RCC 7860 (cell line): ENCODE results near the gene UBAC1.
A peak's percentile ranks its signal among the peaks of the same experiment; 100 is the strongest.
"Not testable (repeated sequence)": the region's sequence is repeated elsewhere in the genome, so short reads cannot be mapped to it uniquely, and the experiment has no call there.

Experiments
- DNase-seq: peaks from one replicate; pipeline ENCODE4 v3.0.0-alpha.2; 2015; ENCODE audit warnings: low spot score
- FAIRE-seq: peaks from 2 replicates; lab custom pipeline; 2012; peaks lifted over from hg19 to GRCh38; lab: Jason Lieb, UNC

Gene UBAC1

DNA sequence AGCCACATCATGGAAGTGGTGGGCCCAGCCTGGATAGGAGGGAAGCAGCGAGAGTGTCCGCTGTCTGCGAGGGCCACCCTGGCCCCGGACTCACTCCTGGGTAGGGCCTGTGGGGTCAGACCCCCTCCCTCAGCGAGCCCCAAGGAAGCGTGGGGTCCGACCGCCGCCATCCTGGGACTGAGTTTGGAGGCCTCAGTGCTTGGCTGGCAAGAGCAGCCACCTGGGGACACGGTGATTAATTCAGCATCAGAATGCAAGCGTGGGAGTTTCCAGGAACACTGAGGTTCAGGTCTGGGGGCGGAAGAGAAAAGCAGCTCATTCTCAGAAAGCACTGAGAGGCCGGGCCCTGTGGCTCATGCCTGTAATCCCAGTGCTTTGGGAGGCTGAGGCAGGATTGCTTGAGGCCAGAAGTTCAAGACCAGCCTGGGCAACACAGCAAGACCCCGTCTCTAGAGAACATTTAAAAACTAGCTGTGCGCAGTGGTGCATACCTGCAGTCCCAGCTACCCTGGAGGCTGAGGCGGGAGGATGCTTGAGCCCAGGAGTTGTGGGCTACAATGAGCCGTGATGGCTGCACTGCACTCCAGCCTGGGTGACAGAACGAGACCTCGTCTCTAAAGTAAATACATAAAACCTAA, 35.6 kb downstream of the UBAC1 start:
- FAIRE-seq, result no peak
- DNase-seq, result no peak

DNA sequence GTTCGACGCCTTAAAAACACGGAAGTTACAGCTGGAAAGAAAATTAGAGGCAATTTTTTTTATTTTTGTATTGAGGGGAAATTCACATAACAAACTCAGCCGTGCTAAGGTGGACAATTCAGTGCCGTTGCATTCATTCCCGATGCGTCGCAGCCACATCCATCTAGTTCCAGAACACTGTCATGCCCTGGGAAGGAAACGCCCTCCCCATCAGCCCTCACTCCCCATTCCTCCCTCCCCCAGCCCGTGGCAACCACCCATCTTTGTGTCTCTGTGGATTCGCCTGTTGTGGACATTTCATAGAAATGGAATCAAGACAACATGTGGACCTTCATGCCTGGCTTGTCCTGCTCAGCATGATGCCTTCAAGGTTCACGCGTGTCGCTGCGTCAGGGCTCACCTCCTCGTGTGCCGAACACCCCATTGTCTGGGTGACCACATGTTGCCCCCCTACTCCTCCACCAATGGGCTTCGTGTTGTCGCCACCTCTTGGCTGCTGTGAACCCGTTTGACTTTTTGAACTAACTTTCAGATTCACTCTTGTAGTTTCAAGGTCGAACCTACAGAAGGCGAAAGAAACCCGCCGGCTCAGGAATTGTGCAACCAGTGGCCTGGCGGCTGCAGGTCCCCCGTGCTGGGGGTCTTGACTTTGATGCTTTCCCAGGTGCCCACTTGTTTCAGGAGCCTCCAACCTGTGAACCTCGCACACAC, 36.4 kb downstream of the UBAC1 start:
- FAIRE-seq (no peak), DNase-seq (no peak)

DNA sequence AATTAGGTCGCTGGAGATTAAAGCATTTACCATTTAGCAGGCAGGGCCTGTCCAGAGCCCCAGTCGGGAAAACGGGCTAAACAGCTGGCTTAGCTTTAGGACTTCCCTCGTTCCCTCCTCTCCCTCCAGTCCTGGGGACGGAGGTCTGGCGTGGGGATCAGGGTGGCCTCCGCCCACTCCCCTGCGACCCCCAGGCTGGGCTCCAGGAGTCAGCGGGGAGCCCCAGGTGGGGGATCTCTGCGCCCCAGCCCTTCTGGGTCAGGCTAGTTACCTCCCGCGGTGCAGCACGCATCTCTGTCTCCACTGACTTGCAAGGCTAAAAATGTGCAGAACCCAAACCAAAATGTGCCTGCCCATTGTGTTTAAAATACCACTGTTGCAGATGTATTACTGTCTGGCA, 37.7 kb downstream of the UBAC1 start:
- no peak for DNase-seq
- no peak for FAIRE-seq

DNA sequence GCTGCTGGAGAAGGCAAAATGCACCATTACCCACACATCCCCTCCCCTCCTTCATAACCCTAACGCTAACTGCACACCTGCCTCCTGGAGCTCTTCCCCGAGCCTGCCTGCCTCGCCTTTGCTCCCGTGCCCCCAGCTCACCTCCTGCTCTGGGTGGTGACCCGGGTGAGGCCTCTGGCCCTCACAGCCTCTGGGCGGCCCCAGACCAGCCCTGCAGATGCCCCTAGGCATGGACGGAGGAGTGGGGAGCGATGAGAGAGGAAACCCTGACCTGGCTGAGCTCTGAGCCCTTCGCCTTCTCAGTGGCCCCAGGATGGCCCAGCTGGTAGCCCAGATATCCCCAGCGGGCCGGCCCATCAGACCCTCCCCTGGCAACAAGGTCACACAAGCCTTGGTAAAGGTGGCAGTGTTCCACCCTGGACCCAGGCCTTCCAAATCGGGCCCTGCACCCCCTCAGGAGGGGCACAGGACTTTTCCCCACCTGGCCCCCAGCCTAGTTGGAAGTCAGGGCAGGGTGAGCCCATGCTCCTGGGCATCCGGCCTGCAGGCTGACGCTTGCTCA, 39.3 kb downstream of the UBAC1 start:
- FAIRE-seq, result no peak
- no peak for DNase-seq

DNA sequence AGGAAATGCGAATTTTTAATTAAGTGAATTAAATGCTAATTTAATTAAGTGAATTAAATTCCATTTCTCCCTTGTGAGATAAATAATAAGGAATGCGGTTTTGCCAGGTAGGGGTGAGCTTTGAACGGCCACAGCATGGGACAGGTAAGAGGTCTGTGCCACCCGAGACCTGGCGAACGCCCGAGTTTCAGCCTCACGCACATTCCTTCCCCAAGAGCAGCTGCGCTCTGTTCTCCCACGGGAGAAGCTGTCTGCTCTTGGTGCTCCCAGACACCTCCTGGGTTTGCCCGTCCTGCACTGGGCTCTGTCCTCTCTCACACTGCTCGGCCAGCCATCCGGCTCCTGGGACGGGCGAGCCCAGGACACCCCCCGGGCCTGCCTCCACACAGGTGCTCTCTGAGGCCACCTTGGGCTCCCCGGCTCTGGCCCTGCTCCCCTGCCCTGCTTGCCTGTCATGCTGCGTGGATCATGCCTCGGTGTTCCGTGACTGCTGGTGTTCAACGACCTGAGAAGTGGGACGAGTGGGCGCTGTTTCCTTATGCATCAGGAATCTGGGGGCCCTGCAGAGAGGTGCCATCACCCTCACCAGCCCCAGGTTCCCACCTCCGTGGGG, 40.1 kb downstream of the UBAC1 start:
- DNase-seq (no peak), FAIRE-seq (no peak)

DNA sequence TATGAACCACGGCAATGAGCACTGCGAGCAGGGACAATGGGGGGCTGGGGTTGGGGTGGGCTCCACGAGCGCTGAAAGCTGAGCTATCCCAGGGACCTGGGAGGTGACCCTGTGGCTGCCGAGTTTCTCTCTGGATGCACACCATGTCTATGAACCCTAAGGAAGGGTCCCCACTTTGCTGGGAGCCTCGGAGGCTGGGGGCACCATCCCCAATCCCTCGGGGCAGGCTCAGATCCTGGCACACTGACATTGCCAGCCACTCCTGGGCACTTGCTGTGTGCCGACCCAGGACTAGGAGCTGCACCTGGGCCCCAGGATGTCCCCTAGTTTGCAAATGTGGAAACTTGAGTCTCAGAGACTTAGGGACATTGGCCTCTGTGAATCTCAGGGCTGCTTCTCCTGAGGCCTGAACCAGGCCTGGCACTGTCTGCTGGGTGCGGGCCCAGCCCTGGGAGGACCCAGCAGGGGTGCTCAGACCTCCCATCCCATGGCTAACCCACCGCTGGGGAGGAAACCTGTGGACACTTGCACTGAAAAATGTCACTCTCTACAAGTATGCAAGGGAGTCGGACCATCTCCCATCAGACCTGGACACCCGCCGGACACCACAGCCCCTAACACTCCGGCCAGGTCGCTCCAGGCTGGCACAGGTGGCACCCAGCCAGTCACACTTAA, 40.8 kb downstream of the UBAC1 start:
- FAIRE-seq (no peak), DNase-seq (no peak)

DNA sequence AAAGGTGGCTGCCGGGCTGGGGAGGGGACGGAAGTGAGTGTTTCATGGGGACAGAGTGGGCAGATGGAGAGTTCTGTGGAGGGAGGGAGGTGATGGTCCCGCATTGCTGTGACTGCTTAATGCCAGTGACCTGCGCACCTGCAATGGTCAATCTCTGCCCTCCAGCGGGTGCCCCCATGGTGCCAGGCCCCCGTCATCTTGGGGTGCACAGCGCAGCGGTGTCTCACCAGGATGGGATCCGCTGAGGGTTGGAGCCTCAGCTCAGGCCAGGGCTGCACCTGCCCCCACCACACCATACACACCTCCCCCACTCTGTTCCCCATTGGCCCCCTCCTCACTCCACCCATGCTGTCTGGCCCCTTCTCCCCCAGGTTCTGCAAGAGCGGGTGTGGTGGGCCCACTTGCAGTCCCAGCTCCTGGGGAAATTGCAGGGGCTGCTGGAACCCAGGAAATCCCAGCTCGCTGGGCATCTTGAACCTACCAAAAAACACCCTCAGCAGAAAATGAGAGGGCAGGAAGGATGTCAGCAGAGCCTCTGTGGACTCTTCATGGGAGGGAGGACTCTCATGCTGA, 41.8 kb downstream of the UBAC1 start:
- no peak for DNase-seq
- FAIRE-seq, result no peak

DNA sequence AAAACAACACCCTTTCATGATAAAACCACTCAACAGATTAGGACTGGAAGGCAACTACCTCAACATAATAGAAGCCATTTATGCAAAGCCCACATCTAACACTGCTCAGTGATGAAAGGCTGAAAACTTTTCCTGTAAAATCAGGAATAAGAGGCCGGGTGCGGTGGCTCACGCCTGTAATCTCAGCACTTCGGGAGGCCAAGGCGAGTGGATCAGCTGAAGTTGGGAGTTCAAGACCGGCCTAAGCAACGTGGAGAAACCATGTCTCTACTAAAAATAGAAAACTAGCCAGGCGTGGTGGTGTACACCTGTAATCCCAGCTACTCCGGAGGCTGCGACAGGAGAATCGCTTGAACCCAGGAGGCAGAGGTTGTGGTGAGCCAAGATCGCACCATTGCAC, 44.9 kb downstream of the UBAC1 start:
- DNase-seq, FAIRE-seq: not testable (repeated sequence)

DNA sequence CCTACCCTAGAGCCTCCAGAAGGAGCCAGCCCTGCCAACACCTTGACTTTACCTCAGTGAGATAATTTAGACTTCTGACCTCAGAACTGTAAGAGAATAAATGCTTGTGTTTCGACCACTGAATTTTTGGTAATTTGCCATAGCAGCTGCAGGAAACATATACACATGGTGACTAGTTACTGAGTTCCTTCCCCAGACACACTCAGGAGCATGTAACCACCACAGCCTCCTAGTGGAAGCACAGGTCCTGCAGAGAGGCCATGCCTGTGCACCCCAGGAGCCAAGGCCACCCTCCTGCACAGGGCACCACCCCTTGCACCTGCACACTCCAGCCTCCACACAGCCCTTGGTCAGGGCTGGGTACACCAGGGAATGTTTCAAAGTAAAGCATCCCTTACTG, 46.3 kb downstream of the UBAC1 start:
- DNase-seq (no peak), FAIRE-seq (no peak)

DNA sequence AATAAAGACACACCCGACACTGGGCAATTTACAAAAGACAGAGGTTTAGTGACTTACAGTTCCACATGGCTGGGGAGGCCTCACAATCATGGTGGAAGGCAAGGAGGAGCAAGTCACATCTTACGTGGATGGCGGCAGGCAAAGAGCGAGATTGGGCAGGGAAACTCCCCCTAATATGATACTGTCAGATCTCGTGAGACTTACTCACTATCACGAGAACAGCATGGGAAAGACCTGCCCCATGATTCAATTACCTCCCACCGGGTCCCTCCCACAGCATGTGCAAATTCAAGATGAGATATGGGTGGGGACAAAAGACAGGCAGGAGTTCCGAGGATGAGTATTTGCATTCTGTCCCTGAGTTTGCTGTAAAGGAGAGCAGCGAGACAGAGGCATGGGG, 49.9 kb downstream of the UBAC1 start:
- not testable (repeated sequence) for FAIRE-seq, DNase-seq

DNA sequence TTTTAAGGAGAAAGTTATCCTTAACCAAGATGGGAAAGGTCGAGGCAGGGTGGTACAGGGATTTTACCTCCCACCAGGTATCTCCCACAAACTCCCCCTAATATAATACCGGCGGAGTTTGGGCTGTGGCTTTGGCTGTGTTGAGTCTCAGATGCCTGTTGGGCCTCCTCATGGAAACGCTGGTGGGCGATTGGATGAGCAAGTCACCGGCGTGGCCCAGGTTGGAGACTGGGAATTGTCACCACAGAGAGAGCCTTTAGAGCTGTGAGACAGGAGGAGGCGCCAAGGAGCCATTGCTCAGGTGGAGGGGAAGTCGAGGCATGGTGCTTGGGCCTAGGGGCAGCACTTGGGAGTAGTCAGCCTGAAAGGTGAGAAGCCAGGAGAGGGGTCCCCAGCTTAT, 50.4 kb downstream of the UBAC1 start:
- FAIRE-seq (no peak), DNase-seq (no peak)

DNA sequence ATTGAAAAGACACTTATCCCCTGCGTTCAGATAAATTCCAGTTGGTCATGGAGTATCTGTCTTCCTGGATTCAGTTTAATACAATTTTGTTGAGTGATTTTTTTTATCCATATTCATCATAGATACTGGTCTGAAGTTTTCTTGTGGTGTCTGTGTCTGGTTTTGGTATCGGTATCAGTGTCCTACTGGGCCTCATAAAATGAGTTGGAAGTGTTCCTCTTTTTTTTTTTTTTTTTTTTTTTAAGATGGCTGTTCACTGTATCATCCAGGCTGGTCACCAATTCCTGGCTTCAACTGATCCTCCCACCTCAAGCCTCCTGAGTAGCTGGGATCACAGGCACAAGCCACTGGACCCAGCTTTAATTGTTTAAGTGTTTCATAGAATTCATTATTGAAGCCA, 51.0 kb downstream of the UBAC1 start:
- FAIRE-seq, result no peak
- no peak for DNase-seq

DNA sequence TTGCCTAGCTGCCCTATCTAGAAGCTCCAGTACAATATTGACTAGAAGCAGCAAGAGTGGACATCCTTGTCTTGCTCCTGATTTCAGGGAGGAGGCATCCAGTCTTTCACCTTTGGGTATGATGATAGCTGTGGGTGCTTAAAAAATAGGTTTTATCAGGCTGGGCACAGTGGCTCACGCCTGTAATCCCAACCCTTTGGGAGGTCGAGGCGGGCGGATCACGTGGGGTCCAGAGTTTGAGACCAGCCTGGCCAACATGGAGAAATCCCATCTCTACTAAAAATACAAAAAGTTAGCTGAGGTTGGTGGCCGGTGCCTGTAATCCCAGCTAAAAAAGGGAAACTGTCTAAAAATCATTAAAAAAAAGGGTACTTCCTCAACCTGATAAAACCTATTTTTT, 51.8 kb downstream of the UBAC1 start:
- FAIRE-seq (no peak), DNase-seq (no peak)

DNA sequence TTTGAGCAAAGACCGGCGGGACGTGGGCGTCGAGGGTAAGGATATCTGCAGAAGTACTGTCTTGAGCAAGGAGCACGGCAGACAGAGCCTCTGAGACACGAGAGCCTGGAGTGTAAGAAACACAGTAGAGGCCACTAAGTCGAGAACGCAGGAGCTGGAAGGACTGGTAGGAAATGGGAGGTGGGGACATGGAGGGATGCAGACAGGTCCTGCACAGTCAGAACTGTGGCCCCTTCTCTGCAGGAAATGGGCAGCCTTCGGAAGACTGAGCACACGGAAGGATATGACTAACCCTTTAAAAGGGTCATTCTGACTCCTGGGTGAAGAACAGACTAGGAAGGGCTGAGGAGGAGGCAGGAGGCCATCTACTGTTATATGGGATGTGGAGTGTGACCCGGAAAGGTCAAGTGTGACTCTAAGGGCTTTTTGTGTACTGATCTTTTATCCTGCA, 52.4 kb downstream of the UBAC1 start:
- DNase-seq, result peak; percentile 84
- peak; percentile 57 for FAIRE-seq

DNA sequence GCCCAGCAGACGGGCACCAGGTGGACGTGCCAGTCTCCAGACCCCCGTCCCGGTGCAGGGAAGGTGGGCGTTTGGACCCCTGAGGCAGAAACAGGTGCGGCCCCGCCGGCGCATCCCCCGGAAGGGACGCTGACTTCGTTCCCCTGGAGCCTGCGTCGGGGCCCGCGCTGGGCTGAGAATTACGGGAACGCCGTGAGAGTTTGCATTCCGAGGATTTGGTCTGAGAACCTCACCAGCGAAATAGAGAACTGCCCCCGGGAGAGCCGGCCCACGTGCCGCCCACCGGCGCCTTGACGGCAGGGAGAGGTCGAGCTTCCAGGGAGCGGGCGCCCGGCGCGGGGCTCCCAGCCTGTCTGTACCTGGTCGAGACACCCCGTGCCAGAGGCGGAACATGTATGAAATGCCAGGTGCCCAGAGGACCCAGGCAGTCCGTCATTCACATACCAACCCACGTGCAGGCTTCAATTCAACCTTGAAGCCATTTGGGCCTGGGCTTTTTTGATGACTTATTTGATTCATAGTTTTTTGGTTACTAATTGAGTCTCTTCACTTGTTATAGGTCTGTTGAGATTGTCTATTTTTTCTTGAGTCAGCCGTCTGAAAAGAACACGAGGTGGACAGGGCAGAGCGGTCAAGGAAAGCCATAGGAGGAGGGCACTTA, 53.0 kb downstream of the UBAC1 start:
- FAIRE-seq (no peak), DNase-seq (peak; percentile 45)

DNA sequence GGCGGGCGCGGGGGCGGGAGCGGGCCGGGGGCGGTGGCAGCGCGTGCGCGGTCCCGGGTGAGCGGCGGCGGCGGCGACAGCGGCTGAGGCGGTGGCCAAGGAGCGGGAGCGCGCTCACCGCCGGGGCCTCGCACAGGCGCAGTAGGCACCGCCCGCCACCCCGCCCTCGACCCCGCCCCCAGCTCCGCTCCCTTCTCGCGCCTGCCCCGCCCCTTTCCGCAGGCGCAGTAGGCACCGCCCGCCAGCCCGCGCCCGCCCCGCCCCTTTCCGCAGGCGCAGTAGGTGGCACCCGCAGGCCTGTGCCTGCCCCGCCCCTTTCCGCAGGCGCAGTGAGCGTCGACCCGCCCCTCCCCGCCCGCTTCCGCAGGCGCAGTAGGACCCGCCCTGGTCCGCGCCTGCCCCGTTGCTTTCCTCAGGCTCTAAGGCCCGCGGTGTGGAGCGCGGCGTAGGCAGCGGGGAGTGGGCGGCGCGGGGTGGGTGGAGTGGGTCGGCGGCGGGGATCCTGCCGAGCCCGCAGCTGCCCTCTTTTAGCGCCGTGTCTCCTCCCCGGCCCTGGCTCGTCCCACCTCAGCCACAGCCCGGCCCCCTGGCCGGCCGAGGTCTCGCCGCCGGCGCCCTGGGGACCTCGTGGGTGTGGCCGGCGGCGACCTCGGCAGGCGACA, 53.6 kb downstream of the UBAC1 start, which contains the start of gene CAMSAP1:
Gene CAMSAP1 (minus strand): TSS at position 116 of the 662 bp plus-strand sequence. CDS start 387 bp downstream, outside the sequence.
- DNase-seq (peak; percentile 89), FAIRE-seq (no peak)

DNA sequence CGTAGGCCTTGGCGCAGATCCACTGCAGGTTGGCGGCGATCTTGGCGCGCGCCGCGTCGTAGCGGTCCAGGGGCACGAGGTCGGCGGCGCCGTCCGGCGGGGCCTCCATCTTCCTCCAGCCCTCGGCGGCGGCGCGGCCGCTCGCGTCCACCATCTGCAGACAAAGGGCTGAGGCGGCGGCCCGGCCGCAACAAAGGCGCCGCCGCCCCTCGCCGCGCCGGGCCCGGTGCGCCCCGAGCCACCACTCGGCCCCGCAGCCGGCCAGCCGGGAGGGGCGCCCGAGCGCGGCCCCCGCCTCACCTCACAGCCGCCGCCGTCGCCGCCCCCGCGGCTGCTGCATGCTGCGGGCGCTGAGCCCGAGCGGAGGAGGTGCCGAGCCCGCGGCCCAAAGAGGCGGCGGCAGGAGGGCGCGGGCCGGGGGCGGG, 54.2 kb downstream of the UBAC1 start:
- DNase-seq, result no peak
- no peak for FAIRE-seq

DNA sequence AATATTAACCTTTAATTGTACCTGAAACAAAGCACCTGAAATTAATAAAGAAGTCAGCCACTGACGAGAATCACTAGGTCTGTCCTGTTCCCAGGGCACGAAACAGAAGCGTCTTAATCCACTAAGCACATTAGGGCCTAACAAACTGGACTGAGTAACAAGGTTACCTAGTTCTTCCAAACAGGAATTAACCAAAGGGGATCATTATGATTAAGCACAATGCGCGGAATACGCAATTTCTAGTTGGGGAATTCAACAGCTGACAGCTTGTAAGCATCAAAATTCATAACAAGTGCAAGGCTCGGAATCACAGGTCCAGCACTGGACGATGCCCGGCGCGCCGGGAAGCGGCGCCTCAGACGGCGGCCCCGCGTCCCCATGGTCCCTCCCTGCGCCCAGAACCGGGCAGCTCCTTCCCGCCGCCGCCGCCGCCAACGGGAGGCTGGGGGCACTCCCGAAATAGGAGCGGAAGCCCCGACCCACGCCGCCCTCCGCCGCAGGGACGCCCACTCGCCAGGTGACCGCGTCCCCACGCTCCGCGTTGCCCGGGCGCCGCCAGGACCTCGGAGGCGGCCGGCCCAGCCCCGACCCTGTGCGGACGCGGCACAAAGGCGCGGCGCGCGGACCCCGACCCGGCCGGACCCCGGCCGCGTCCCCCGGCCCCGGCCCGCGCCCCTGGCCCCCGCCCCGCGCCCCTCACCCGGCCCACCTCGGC, 54.7 kb downstream of the UBAC1 start:
- FAIRE-seq (no peak), DNase-seq (peak; percentile 10)
